GM12873 (cell line): Measurements from ENCODE around the gene ME3.

Experiments
- CTCF ChIP-seq: IDR thresholded peaks from 2 replicates; pipeline ENCODE4 v1.5.1; 2012; ENCODE audit warnings: low read depth, mild to moderate bottlenecking, moderate library complexity, low read length, control low read depth; ENCODE audit not compliant: insufficient read depth; ENCODE audit errors: missing control alignments

ME3 gene

DNA sequence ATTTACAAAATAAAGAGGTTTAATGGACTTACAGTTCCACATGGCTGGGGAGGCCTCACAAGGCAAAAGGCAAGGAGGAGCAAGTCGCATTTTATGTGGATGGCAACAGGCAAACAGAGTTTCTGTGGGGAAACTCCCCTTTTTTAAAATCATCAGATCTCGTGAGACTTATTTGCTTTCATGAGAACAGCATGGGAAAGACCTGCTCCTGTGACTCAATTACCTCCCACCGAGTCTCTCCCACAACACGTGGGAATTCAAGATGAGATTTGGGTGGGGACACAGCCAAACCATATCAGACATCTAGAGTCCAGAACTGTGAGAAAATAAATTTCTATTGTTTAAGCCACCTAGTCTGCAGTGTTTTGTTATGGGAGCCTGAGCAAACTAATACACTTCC is 80.8 kb downstream of the ME3 start:
- TF ChIP-seq CTCF: no peak

- no peak for TF ChIP-seq CTCF
Measured at GRCh38 chr11:86589856-86590589, 82.4 kb downstream of the ME3 start.

DNA sequence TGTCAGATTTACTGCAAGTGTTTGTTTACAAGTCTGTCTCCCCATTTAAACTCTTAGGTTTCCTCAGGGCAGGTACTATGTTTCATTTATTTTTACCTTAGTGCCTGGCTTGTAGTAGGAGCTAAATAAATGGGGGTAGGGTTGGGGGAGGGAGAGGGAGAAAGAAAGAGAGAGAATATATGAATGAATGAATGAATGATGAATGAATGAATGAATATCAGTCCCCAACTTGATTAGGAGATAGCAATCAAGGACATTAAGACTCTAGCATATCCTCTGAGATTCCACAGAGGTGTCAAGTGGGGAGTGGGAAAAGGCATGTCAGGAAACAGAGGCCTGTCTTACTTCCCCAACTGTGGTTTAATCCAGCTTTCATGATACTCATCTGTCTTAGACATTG is 83.2 kb downstream of the ME3 start:
- TF ChIP-seq CTCF: no peak

GRCh38 chr11:86588566-86589090 is 83.8 kb downstream of the ME3 start:
- no peak for TF ChIP-seq CTCF

DNA sequence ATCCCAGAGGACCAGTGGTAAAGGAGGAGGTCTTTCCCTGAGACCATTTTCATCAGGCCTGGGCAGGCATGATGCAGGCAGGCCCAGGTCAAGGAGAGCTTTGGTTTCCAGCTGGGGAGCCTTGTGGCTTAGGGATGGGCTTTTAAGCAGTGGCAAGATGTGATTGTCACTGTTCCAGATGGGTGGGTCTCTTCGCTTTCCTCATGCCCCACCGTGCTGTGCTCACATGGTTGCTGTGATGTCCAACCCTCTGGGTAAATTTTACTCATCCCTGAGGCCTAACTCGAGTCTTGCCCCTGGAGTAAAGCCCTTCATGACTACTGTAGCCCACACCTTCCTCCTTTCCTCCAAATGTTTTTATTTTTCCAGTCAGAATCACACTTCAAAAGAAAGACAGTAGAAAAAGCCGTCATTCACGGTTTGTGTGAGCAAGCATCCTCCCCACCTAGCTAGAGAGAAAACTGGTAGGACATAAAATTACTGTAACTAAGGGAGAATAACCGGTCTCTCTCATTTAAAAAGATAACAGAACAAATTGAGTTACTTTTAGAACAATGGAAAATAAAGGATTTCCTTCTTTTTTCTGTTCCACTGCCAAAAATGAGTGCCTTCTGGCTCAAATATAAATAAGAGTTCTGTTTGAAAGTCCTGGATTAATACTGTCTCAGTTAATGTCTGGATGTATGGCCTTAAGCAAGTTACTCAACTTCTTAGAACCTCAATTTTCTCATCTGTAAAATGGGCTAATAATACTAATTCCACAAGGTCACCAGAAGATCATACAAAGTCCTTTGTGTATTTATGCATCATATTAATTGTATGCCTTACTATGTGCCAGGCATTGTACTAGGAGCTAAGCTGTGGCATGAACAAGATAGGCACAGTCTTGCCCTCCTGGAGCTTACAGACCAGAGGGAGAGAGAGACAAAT is 84.9 kb downstream of the ME3 start:
- no peak for TF ChIP-seq CTCF

DNA sequence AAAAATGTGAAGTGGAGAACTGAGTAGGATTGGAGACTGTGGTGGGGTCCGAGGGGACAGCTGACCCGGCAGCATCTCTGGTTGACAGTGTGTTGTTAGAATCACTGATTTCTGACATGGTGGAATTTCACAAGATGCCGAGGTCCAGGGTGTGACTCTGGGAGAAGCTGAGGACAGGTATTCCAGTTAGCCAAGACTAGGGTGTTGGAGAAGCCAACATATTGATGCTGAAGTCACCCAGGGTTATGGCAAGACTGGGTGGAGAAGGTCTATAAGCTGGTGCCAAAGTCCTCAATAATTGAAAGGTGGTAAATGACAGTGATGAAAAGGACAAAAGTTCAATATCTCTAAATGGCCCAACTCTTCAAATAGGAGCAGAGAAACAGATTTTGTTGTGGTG is 86.1 kb downstream of the ME3 start:
- TF ChIP-seq CTCF: no peak

DNA sequence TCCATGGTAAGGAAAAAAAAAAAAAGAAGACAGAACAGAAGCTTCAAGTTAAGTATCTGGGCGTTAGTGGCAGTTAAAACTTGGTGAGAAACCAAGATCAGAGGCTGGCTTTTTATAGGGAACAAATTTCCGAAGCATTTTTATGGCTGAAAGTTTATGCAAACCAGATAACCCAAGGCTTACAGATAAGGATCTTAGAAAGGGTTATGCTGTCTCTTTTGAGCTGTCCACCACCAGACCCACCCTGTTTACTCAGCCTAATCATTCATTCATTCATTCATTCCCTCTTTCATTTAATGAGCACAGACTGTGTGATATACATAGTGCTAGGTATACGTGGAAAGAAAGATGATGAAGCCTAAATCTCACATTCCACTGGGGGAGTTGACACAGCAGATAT is 89.5 kb downstream of the ME3 start:
- TF ChIP-seq CTCF: no peak
